ENCODE data around the gene PPARGC1A. TPM values are rescaled to one million over a fixed set of nuclear protein-coding genes. Genes with fewer than 3 reads are reported as not detected.
A peak's percentile ranks its signal among the peaks of the same experiment; 100 is the strongest.

The PPARGC1A gene
- total and polyA plus RNA-seq, 2 of the 13 experiments (the other 11 are each of a cell fraction or from before 2014, with no cell fraction given), result 20.7 to 37.3 TPM

- TF ChIP-seq ZSCAN5A (CRISPR knock-in tag; IDR thresholded peaks at IDR 0.05; ENCODE audit: borderline replicate concordance), result no peak
- no peak for TF ChIP-seq MAFK (conservative IDR thresholded peaks at IDR 0.05 in 1 of 2, IDR thresholded peaks at IDR 0.05 in 1 of 2; ENCODE audit: low read length in 2 of 2)
- no peak for TF ChIP-seq ZNF780A (CRISPR knock-in tag; IDR thresholded peaks at IDR 0.05)
- TF ChIP-seq AHR (CRISPR knock-in tag; IDR thresholded peaks at IDR 0.05), result no peak
- no peak for TF ChIP-seq NR2F1 (CRISPR knock-in tag; IDR thresholded peaks at IDR 0.05)
- no peak for TF ChIP-seq NFAT5 (CRISPR knock-in tag; IDR thresholded peaks at IDR 0.05)
- TF ChIP-seq YEATS2 (CRISPR knock-in tag; IDR thresholded peaks at IDR 0.05; ENCODE audit: borderline replicate concordance), result no peak
- TF ChIP-seq PTBP1 (IDR thresholded peaks at IDR 0.05; ENCODE audit: low read depth, low read length, poor library complexity, severe bottlenecking), result no peak
- no peak for TF ChIP-seq SAFB2 (CRISPR knock-in tag; IDR thresholded peaks at IDR 0.05; ENCODE audit: borderline replicate concordance, low read depth)
- TF ChIP-seq ZNF747 (CRISPR knock-in tag; IDR thresholded peaks at IDR 0.05; ENCODE audit: borderline replicate concordance), result no peak
- no peak for TF ChIP-seq ZNF567 (CRISPR knock-in tag; IDR thresholded peaks at IDR 0.05; ENCODE audit: borderline replicate concordance)
- 0 out of 2 replicates have a peak, but pooled peaks have one; percentile 12 for TF ChIP-seq USF2 (IDR thresholded peaks at IDR 0.05; ENCODE audit: low read depth, low read length)
- TF ChIP-seq USF2 (CRISPR knock-in tag; IDR thresholded peaks at IDR 0.05; ENCODE audit: borderline replicate concordance), result no peak
- TF ChIP-seq HDAC2 (CRISPR knock-in tag; IDR thresholded peaks at IDR 0.05), result peak; percentile 6; the same call in 1 of the 2 replicates
- TF ChIP-seq UBTF (CRISPR knock-in tag; IDR thresholded peaks at IDR 0.05), result no peak
- no peak for TF ChIP-seq ARHGAP35 (CRISPR knock-in tag; IDR thresholded peaks at IDR 0.05; ENCODE audit: borderline replicate concordance)
Observed at GRCh38 chr4:23888421-23889319, 1.2 kb downstream of the PPARGC1A start (continued).

All from HepG2 (cell line).